ENCODE results near the gene RXFP2.

The RXFP2 gene

GRCh38 chr13:31843044-31843443, 103.7 kb downstream of the RXFP2 start:
- no peak for DNase-seq

- DNase-seq = peak; percentile 92
Observed at GRCh38 chr13:31846182-31846938, 107.0 kb downstream of the RXFP2 start.

DNA sequence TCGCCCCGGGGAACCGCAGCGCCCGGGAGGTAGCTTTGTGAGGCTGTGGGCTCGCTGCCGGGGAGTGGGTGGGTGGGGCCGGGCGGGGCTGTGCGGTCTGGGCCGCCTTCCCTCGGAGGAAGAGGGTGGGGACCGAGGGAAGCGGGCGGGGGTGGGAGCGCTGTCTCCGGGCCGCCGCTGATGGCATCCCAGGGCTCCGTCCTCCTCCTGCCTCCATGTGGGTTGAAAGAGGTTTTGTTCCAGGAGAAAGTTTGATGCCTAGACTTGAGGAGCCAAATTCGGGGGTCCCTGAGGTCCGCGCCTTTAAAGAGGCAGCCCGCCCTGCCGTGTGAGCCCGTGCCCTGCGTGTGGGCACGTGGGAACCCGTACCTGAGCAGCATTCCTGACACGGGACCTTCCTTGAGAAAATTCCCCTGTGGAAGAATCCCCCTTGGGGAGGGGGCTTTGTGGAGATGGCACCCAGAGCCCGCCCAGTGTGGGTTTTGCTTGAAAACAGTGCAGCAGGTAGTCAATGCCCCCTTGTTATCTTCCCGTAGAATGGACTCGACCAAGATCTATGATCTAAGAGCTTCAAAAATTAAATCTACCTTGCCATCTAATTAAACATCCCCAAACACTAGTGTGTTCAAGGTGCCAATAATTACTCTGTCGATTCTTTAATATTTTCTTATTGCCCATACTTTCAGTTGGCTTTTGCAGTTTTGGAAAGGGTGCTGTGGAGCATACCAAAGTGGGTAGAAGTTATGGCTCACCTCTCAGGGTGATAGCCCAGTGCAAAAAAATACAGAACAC, 107.8 kb downstream of the RXFP2 start:
- DNase-seq = peak; percentile 53

- DNase-seq = no peak
Observed at GRCh38 chr13:31848621-31849020, 109.3 kb downstream of the RXFP2 start.

- no peak for DNase-seq
Observed at GRCh38 chr13:31849206-31849605, 109.9 kb downstream of the RXFP2 start.

- no peak for DNase-seq
Observed at GRCh38 chr13:31850041-31850555, 110.8 kb downstream of the RXFP2 start.

GRCh38 chr13:31851216-31851615, 111.9 kb downstream of the RXFP2 start:
- DNase-seq = no peak
